Measurements from ENCODE around the gene GPR142.

GPR142 gene, protein sequence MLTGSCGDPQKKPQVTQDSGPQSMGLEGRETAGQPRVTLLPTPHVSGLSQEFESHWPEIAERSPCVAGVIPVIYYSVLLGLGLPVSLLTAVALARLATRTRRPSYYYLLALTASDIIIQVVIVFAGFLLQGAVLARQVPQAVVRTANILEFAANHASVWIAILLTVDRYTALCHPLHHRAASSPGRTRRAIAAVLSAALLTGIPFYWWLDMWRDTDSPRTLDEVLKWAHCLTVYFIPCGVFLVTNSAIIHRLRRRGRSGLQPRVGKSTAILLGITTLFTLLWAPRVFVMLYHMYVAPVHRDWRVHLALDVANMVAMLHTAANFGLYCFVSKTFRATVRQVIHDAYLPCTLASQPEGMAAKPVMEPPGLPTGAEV

GRCh38 chr17:74367206-74367605 lies at the start of gene GPR142:
TSS of gene GPR142 (plus strand) at chr17:74367506. CDS start at chr17:74369541, 2,035 bp downstream.
- DNase-seq = no peak

DNA sequence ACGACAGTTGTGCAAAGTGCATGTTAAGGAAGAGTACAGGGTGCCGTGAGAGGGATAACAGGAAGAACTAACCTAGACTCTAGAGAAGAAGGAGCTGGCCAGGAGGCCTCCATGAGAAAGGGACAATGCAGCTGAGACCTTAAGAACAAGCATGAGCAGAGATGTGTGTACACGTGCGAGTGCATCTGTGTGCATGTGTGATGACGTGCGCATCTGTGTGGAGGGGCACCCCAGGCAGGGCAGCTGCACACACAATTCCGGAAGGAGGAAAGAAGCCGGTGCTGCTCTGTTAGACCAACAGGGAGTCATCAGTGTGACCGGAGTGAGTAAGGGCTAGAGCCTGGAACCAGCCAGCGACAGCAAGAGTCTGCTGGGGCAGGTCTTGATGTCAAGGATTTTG lies 48.9 kb upstream of the GPR142 start:
- DNase-seq = no peak

DNA sequence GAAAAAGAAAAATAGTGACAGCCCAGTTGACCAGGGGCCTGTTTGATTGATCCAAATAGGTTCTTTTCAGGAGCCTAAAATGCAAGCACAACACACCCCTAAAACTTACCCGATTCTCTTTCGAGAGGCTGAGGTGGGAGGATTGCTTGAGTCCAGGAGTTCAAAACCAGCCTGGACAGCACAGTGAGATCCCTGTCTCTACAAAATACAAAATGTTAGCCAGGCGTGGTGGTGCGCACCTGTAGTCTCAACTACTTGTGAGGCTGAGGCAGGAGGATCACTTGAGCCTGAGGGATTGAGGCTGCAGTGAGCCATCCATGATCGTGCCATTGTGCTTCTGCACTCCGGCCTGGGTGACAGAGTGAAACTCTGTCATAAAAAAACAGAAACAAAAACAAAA lies 42.8 kb upstream of the GPR142 start:
- DNase-seq = no peak

- no peak for DNase-seq
Observed at GRCh38 chr17:74325376-74325742, 41.9 kb upstream of the GPR142 start.

DNA sequence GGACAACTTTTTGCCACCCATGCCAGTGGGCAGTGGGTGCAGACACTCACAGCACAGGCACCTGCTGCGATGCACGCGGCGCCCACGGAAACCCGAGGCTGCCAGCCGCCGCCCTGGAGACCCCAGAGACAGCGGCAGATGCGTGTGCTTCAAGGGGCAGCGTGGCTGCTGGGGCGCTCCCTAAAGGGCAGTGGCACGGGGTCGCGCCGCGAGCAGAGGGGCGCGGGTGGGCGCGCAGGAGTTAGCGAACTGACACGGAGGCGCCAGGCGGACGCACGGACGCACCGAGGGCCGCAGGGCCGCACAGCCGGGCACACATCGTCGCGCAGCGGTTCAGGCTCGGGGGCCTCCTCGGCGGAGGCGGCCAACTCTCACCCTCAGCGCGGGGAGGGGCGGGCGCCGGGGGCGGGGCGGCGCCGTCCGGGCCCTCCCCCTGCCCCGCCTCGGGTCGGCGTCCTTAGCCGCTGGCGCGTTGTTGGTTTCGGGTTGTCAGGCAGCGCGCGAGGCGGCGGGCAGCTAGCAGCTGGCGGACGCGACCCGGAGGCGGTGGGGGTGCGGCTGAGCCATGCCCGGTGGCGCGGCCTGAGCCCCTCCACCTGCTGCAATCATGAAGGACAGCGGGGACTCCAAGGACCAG lies 41.4 kb upstream of the GPR142 start, which contains the start of gene KIF19:
Gene KIF19, plus strand, starts transcription at position 484 of the 637 bp plus-strand sequence. Its CDS starts 124 bp downstream, at position 608.
- no peak for DNase-seq

- DNase-seq = no peak
Observed at GRCh38 chr17:74326506-74326905, 40.8 kb upstream of the GPR142 start.

DNA sequence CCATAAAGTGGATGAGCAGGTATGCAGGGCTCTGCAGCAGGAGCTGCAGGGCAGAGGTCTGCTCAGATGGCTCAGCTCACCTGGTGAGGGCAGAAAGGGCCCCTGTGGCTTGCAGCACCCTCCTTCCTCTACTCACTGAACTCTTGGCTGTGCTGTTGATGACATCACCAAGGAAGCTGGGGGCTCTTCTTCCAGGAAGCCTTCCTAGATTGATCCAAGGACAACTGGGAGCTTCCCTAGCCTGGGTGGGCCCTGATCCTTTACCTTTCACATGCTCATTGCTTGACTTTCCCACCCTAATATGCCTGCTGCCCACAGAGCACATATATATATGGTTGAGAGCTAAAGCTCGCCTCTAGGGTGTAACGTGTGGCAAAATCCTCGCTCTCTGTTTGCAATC lies 38.8 kb upstream of the GPR142 start:
- DNase-seq = no peak

- DNase-seq = no peak
Observed at GRCh38 chr17:74329378-74329777, 37.9 kb upstream of the GPR142 start.

- no peak for DNase-seq
Observed at GRCh38 chr17:74330446-74330845, 36.9 kb upstream of the GPR142 start.

DNA sequence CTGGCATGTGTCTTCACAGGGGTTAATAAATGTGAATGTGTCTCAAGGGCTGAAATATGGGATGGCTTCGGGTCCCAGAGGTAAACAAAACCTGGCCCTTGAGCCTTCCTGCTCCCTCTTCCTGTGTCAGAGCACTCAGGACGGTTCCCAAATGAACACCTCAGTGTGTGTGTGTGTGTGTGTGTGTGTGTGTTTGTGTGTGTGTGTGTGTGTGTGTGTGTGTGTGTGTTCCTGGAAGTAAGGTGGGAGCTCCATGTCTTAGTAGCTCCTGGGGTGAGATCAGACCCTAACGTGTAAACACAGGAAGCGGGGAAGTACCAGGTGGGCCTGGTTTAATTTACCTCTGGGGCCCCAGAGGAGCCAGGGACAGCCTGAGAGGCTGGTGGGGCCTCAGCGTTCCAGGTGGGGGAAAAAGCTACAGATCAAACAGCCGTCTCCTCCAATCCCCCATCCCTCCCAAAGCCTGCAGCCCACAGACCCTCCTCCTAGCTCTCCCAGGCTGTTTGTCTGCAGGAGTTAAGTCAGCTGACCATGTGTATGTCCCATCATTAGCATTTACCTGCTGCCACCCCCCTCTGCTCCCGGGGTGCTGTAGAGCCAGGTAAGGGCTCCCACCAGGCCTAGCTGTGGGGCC lies 35.2 kb upstream of the GPR142 start:
- DNase-seq = no peak

DNA sequence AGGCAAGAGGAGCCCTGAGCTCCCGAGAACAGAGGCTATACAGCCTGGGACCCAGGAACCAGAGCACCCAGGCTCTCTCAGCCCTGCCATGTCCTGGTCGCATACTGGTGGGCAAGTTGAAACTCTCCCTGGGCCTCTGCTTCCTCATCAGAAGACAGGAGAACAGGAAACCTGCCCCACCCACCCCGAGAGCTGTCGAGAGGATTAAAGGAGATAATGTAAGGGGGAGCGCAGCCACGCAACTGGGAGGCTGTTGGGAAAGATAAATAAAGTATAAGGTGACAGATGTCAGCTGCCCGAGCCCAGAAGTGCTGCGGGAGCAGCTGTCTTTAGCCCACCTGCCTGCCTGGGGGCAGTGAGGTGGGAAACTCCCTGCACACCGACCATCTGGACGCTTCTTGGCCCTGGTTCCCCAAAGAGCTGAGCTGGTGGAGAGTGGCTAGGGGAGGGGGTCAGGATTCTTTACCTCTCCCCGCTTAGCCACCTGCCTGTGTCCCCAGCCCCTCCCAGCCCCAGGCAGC lies 34.5 kb upstream of the GPR142 start:
- no peak for DNase-seq

GRCh38 chr17:74334393-74335039 lies 32.8 kb upstream of the GPR142 start:
- no peak for DNase-seq

DNA sequence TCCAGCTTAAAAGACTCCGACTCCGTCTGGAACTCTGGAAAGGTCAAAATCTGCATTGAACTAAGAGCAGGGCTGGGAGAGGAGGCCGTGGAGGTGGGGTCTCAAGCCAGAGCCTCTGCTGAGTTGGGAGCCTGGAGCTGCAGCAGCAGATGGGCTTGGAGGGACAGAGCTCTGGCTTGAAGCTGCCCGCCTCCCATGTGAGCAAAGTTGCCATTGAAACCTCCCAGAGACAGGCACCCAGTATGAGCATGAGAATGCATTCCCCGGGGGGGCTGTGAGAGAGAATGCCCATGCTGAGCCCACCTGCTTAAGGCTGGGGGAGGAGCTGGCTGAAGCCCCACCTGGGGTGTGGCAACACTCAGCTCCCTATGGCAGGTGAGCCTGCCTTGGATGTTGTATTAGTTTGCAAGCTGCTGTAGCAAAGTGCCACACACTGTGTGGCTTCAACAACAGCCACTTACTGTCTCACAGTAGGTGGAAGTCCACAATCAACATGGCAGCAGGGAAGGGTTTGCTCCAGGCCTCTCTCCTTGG lies 31.7 kb upstream of the GPR142 start:
- no peak for DNase-seq

- DNase-seq = no peak
Observed at GRCh38 chr17:74336307-74336706, 31.0 kb upstream of the GPR142 start.

- DNase-seq = no peak
Observed at GRCh38 chr17:74337834-74338500, 29.3 kb upstream of the GPR142 start.

DNA sequence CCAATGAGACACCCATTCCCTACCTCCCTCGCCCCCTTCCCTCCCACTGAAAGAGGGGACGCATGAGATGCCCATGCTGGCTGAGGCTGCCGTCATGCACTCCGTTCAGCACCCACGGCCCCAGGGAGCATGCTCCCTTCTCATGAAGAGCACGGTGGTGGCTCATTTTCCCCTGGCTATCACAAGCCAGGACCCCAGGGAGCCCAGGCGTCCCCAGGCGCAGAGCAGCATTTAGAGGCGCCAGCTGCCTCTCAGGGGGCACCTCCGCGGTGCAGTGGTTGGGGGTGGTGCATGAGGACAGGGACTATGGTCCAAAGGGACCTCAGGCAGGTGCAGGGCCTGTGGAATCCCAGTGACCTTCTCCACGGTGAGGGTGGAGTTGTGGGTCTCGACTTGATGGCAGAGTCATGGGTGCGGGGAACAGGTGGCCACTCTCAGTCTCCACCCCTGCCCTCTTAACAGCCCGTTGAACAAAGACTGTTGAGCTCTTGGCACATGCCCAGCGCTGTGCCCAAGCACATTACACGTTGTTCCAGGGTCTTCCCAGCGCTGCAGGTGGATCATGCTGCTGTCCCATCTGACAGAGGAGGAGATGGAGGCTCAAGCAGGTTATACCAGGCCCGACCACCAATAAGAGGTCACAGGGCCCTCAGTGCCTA lies 27.6 kb upstream of the GPR142 start:
- no peak for DNase-seq

GRCh38 chr17:74340470-74341023 lies 26.8 kb upstream of the GPR142 start:
- no peak for DNase-seq

DNA sequence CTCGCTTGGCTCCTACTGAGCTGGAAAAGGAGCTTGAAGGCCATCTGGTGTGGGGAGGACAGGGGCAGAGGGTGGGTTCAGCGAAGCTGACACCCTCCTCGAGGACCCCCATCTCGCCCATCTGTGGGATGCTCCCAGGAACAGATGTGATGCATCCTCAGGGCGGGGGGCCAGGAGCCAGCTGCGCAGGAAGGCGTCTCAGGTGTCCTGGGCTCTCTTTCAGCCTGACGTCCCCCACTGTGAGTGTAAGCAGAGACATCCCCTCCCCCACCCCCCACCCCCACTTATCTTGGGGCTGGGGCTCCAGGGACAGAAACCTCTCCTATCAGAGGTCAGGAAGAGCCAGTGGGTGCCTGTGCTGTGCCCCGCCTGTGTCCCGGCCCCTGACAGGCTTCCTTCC lies 25.1 kb upstream of the GPR142 start:
- no peak for DNase-seq

DNA sequence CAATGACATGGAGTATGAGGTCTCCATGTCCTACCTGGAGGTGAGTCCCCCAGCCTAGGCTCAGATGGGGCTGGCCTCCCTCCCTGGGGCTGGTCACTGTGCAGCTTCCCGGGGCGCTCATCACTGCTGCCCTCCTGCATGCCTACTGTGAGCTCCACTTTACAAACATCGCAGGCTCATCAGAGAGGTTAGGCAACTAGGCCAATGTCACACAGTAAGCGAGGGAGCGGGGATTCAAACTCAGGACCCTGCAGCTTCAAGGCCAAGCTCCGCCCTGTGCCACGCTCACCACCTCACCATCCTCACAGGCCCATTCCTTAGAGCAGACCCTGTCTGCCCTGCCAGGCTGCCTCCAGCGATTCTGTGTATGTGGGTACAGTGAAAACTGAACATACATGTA lies 24.2 kb upstream of the GPR142 start:
- no peak for DNase-seq

GRCh38 chr17:74343526-74344284 lies 23.6 kb upstream of the GPR142 start:
- DNase-seq = no peak

DNA sequence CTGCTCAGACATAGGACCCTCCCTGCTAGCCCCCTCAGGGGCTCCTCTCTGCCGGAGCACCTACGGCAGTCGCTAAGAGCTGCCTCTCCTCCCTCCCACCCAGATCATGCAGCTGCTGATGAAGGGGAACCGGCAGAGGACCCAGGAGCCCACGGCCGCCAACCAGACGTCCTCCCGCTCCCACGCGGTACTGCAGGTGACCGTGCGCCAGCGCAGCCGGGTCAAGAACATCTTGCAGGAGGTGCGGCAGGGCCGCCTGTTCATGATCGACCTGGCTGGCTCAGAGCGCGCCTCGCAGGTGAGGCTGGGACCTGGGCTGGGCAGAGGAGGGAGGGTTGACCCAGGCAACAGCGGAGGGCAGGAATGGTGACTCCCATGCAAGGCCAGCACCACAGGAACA lies 22.6 kb upstream of the GPR142 start:
- DNase-seq = no peak
